ENCODE measurements around the gene CXCR4.

- no peak for TF ChIP-seq CTCF (IDR thresholded peaks at IDR 0.05)
- TF ChIP-seq POLR2A (IDR thresholded peaks at IDR 0.05), result no peak
Measured at GRCh38 chr2:136151021-136151971, 33.3 kb upstream of the CXCR4 start.
